Measurements from ENCODE around the gene PRSS38.
"Not testable (repeated sequence)": the region's sequence is repeated elsewhere in the genome, so short reads cannot be mapped to it uniquely, and the experiment has no call there.

PRSS38 gene

DNA sequence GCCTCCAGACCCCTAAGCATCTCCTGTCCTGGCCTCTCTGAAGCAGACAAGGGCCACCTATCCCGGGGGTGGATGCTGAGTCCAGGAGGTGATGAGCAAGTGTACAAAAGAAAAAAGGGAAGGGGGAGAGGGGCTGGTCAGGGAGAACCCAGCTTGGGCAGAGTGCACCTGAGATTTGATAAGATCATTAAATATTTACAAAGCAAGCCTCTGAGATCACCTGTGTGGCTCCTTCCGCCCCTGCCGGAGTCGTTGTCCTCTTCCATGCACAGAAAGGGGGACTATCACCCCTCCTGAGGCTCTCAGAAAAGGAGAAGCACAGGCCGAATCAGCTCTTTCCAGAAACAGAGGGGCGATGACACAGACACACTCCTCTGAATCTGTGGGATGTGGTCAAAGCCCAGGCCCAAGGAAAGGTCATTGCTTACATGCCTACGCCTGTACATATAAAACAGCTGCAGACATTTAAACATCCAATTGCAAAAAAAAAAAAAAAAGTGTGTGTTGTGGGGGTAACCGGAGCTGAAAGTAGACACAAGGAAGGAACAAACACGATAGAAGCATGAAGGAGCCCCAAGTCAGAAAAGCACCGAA is 30.9 kb downstream of the PRSS38 start:
- no peak for DNase-seq

- DNase-seq: not testable (repeated sequence)
Measured at GRCh38 chr1:227847046-227847445, 31.6 kb downstream of the PRSS38 start.

DNA sequence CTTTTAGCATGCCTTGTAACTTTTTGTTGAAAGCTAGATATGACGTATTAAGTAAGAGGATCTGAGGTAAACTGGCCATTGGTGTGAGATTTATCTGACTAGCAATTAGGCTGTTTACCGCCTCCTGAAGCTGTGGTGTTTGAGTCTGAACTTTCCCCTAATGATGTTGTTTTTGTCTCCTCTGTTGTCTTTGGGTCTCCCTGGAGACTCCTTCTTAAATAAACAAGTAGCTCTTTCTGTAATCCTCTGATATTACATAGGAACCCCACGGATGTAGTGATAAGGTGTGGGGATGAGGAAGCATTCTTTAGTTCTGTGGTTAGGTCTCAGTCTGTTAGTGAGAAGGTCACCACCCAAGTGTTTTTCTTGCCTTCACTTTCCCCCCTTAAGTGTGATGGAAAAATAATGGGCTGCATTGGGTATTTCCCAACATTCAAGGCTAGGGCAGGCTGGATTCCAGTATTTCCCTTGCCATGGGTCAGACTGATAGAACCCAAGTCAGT is 33.0 kb downstream of the PRSS38 start:
- no peak for DNase-seq

- DNase-seq: no peak
Measured at GRCh38 chr1:227849251-227849650, 33.8 kb downstream of the PRSS38 start.

DNA sequence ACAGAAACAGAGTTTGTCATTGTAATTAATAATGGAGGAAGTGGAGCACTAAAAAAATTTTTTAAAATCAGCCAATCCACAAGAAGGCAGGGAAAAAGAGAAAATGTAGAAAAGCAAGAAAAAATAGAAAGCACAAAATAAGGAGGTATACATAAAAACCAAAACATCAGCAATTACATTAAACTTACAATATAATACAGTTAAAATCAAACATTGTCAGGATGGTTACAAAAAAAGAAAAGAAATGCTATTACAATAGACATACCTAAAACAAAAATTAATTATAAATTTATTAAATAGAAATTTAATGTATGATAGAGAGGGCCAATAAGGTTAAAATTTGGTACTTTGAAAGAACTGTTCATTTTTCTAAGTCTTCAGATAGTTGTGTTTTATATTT is 38.7 kb downstream of the PRSS38 start:
- no peak for DNase-seq

DNA sequence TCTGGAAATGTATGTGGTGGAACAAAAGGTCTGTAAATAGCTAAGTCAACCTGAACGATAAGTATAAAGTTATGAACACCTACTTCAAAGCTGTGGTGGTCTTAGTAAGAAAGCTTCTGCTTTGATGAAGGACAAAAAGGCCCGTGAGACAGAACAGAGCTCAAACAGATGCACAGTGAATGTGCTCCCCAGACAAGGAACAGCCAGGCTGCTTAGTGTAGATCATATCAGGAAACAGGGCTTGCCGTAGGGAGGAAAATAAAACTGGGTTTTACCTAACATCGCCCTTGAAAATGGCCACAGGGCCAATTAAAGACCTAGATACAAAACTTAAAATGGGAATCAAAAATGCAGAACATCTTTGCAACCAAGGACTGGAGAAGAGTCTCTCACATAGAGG is 40.2 kb downstream of the PRSS38 start:
- DNase-seq: no peak

DNA sequence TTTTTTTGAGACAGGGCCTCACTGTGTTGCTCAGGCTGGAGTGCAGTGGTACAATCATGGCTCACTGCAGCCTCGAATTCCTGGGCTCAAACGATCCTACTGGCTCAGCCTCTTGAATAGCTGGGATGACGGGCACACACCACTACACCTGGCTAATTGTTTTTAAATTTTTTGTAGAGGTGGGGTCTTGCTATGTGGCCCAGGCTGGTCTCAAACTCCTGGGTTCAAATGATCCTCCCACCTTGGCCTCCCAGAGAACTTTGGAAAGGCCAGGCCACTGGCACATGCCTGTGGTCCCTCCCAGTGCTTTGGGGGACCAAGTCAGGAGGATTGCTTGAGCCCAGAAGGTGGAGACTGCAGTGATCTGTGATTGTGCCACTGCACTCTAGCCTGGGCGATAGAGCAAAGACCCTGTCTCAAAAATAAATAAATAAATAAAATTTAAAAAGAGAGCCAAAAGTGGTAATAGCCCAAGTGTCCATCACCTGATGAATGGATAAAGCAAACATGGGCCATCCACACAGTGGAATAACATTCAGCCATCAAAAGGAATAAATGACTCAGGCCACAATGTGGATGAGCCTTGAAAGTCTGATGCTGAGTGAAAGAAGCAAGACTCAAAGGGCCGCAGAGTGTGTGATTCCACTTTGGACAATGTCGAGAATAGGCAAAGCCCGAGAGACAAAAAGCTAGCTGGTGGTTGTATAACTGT is 40.8 kb downstream of the PRSS38 start:
- DNase-seq: no peak

GRCh38 chr1:227864882-227865281 is 49.4 kb downstream of the PRSS38 start:
- no peak for DNase-seq

GRCh38 chr1:227869279-227869842 is 53.9 kb downstream of the PRSS38 start:
- no peak for DNase-seq

- DNase-seq: no peak
Measured at GRCh38 chr1:227869851-227870305, 54.4 kb downstream of the PRSS38 start.

DNA sequence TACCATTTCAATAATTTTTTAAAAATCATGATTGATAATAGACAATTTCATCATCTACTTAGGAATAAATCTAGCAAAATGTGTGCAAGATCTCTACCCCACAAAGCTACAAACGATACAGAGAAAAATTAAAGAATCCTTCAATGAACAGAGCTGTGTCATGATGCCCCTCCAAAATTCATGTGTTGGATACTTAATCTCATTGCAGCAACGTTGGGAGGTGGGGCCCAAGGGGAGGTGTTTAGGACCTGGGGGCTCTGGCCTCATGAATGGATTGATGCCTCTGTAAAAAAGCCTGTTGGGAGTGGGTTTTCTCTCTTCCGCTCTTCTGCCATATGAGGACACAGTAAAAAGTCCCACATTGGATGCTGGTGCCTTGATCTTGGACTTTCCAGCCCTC is 54.9 kb downstream of the PRSS38 start:
- DNase-seq: no peak

DNA sequence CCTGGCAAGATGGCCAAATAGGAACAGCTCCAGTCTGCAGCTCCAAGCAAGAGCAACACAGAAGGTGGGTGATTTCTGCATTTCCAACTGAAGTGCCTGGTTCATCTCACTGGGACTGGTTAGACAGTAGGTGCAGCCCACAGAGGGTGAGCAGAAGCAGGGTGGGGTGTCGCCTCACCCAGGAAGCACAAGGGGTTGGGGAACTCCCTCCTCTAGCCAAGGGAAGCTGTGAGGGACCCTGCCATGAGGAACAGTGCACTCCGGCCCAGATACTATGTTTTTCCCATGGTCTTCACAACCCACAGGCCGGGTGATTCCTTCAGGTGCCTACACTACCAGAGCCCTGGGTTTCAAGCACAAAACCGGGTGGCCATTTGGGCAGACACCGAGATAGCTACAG is 56.4 kb downstream of the PRSS38 start:
- DNase-seq: not testable (repeated sequence)

- not testable (repeated sequence) for DNase-seq
Measured at GRCh38 chr1:227877810-227878209, 62.3 kb downstream of the PRSS38 start.

DNA sequence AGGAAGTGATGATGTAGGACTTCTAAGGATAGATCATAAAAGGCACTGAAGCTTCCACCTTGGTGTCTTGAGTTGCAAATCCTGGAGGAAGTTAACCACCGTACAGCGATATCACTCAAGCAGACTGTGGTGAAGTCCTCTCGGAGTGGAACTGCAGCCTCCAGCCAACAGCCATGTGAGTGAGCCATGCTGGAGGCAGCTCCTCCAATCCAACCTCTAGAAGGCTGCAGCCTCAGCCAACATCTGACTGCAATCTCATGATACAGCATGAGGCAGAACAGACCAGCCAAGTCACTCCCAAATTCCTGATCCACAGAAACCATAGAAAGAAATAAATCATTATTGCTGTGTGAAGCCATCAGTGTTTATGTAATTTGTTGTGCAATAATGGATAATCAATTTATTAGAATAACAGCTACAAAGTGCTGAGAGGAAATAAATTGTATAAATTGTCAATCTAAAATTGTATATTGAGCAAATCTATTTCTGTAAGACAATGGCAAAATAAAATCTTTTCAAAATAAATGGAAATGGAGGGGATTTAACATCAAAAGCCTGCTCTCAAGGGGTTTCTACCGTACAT is 65.0 kb downstream of the PRSS38 start:
- DNase-seq: no peak

GRCh38 chr1:227883073-227883520 is 67.6 kb downstream of the PRSS38 start:
- DNase-seq: no peak

- no peak for DNase-seq
Measured at GRCh38 chr1:227883641-227884301, 68.3 kb downstream of the PRSS38 start.

- no peak for DNase-seq
Measured at GRCh38 chr1:227884370-227885134, 69.1 kb downstream of the PRSS38 start.

- no peak for DNase-seq
Measured at GRCh38 chr1:227885135-227885647, 69.7 kb downstream of the PRSS38 start.

DNA sequence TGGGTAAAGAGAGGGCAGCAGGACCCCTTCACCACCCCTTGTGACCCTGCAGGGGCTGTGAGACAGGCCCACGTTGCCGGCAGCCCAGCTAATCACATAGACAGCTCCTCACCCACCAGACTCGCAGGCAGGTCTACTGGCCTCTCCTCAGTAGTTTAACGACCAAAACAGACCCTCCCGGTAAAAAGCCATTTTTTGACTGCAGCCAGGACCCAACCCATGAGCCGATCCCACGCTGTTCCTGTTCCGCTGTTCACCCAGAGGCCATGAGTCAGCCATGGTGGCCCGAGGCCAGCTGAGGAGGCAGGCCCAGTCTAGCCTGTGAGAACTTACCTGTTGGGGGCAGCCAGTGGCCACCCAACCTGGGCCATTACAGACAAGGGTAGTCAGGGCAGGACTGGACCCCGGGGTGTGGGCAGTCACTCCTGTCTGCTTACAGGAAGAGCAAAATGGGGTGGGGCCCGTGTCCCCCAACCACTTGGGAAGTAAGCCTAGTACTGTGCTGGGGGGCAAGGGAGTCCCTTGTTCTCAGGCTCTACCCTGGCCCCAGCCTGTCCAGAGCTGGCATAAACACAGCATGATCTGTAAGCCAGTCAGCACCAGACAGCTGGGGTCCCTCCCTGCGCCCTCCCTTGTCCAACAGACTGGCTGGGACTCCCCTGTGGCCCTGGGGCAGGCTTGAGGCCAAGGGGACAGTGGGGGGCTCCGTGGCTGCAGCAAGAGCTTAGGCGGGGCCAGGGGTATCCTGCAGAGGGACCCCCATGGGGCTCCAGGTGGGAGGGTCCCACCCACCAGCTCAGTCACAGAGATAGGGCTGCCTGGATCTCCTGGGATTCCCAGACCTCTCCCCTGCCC is 70.4 kb downstream of the PRSS38 start:
- DNase-seq: no peak

GRCh38 chr1:227886503-227886961 is 71.1 kb downstream of the PRSS38 start:
- DNase-seq: no peak

All from NCI-H2171 (cell line).